GM12874 (cell line): ENCODE results near the gene LARP6.

Experiments used
- CTCF ChIP-seq: IDR thresholded peaks from 2 replicates; pipeline ENCODE4 v1.5.1; 2011; ENCODE audit warnings: low read depth, mild to moderate bottlenecking, control low read depth, low read length, moderate library complexity; ENCODE audit not compliant: insufficient read depth

Gene LARP6

GRCh38 chr15:70820214-70820613 lies 33.7 kb downstream of the LARP6 start:
- no peak for TF ChIP-seq CTCF

GRCh38 chr15:70818580-70818979 lies 35.4 kb downstream of the LARP6 start:
- no peak for TF ChIP-seq CTCF

GRCh38 chr15:70817266-70817665 lies 36.7 kb downstream of the LARP6 start:
- TF ChIP-seq CTCF: no peak

GRCh38 chr15:70815604-70816003 lies 38.4 kb downstream of the LARP6 start:
- no peak for TF ChIP-seq CTCF

GRCh38 chr15:70812827-70813364 lies 41.1 kb downstream of the LARP6 start:
- TF ChIP-seq CTCF: no peak

GRCh38 chr15:70810916-70811578 lies 42.9 kb downstream of the LARP6 start:
- no peak for TF ChIP-seq CTCF

- TF ChIP-seq CTCF: no peak
Measured at GRCh38 chr15:70806992-70807712, 46.8 kb downstream of the LARP6 start.
